HCT116 (cell line): ENCODE results near the gene CYP2A6. TPM values are rescaled to one million over a fixed set of nuclear protein-coding genes. Genes with fewer than 3 reads are reported as not detected.

Experiments
- ATAC-seq: fragments of 200-7000 bp; cut with Tn5 transposase; 2 replicates; pipeline ENCODE4 v1.9.1; 2020; ENCODE audit warnings: mild to moderate bottlenecking, moderate library complexity
- BruUV-seq: library from RNA; stranded (reverse); fragments of 400-500 nt; replicated peaks from 2 replicates; lab custom pipeline; 2021; lab: Mats Ljungman, UMichigan
- CTCF ChIA-PET: fragments of 300-600 bp; sonication (Branson Sonifier 250); formaldehyde crosslinking; loops from one replicate; lab custom pipeline; 2021; ENCODE audit warnings: antibody characterized with exemption; lab: Charles Lee
- POLR2A ChIA-PET: fragments of 300-600, 350-600 bp; sonication (Branson Sonifier 250); formaldehyde crosslinking; loops from one replicate; lab custom pipeline; 2021; ENCODE audit warnings: antibody characterized with exemption; lab: Charles Lee
- RAD21 ChIA-PET, 2 experiments: fragments of 300-600 bp; sonication (Branson Sonifier 250); formaldehyde crosslinking; loops; one replicate each; lab custom pipeline; 2023; ENCODE audit warnings: low total read pairs in 2 of 2; ENCODE audit not compliant: uncharacterized antibody in 2 of 2, unreplicated experiment in 2 of 2, low non-redundant PET in 1 of 2; lab: Charles Lee
- DNase-seq: peaks from one replicate; pipeline ENCODE4 v3.0.0-alpha.2; 2010; ENCODE audit warnings: low read depth, low spot score
- H2AFZ ChIP-seq: fragments of 200-600 bp; shearing (Covaris generic), sonication (generic); 2 replicates; pipeline ENCODE4 v1.6.1; 2017; ENCODE audit warnings: low read depth, mixed run types, mixed read lengths, antibody characterized with exemption, low read length; ENCODE audit not compliant: poor library complexity, severe bottlenecking
- H3K27ac ChIP-seq: 2 replicates; pipeline ENCODE4 v1.5.1; 2012; ENCODE audit warnings: low read depth, low read length
- H3K27me3 ChIP-seq: fragments of 200-600 bp; sonication (generic); 2 replicates; pipeline ENCODE4 v1.6.1; 2016; ENCODE audit warnings: mixed run types, low read length, mixed read lengths; ENCODE audit not compliant: insufficient read depth
- H3K36me3 ChIP-seq, 2 experiments: fragments of 200-500 bp in 1 of 2; fragments of 200-600 bp in 1 of 2; sonication (Bioruptor generic) in 1 of 2; sonication (generic) in 1 of 2; 2 replicates each; pipeline versions ENCODE4 v1.5.1 to v1.6.1; 2014 to 2016; ENCODE audit warnings: low read length in 2 of 2, inconsistent platforms in 1 of 2, mixed read lengths in 1 of 2, mixed run types in 1 of 2; ENCODE audit not compliant: insufficient read depth in 2 of 2, control insufficient read depth in 1 of 2
- H3K4me1 ChIP-seq, 2 experiments: fragments of 200-600 bp in 1 of 2; sonication (generic) in 1 of 2; 2 replicates each; pipeline versions ENCODE4 v1.5.1 to v1.6.1; 2012 to 2017; ENCODE audit warnings: low read length in 2 of 2, inconsistent platforms in 1 of 2, mild to moderate bottlenecking in 1 of 2, mixed read lengths in 1 of 2, mixed run types in 1 of 2, moderate library complexity in 1 of 2; ENCODE audit not compliant: insufficient read depth in 2 of 2, control insufficient read depth in 1 of 2
- H3K4me2 ChIP-seq: fragments of 200-600 bp; sonication (generic); 2 replicates; pipeline ENCODE4 v1.6.1; 2017; ENCODE audit warnings: mixed run types, low read length, mixed read lengths
- H3K4me3 ChIP-seq, 2 experiments: fragments of 200-600 bp in 1 of 2; sonication (generic) in 1 of 2; replicated peaks in 1 of 2; 2 replicates each; pipeline ENCODE4 v1.5.1; 2011 to 2016; ENCODE audit warnings: low read length in 2 of 2, control low read depth in 1 of 2, low read depth in 1 of 2, mild to moderate bottlenecking in 1 of 2, mixed read lengths in 1 of 2, mixed run types in 1 of 2
- H3K79me2 ChIP-seq: fragments of 200-600 bp; sonication (generic); 2 replicates; pipeline ENCODE4 v1.6.1; 2017; ENCODE audit warnings: mild to moderate bottlenecking, mixed run types, low read length, moderate library complexity, mixed read lengths; ENCODE audit not compliant: insufficient read depth
- H3K9ac ChIP-seq: fragments of 200-600 bp; sonication (generic); 2 replicates; pipeline ENCODE4 v1.6.1; 2016; ENCODE audit warnings: low read length, mixed read lengths
- H3K9me2 ChIP-seq: fragments of 200-600 bp; sonication (generic), shearing (Covaris generic); 2 replicates; pipeline ENCODE4 v1.6.1; 2017; ENCODE audit warnings: mixed run types, mild to moderate bottlenecking, moderate library complexity; ENCODE audit not compliant: insufficient read depth
- H3K9me3 ChIP-seq, 2 experiments: fragments of 200-500 bp in 1 of 2; fragments of 200-600 bp in 1 of 2; sonication (Bioruptor generic) in 1 of 2; sonication (generic) in 1 of 2; 2 replicates each; pipeline ENCODE4 v1.6.1; 2014 to 2017; ENCODE audit warnings: low read length in 2 of 2, mixed read lengths in 2 of 2, inconsistent platforms in 1 of 2, low read depth in 1 of 2, mild to moderate bottlenecking in 1 of 2, mixed run types in 1 of 2, moderate library complexity in 1 of 2; ENCODE audit not compliant: control insufficient read depth in 1 of 2, insufficient read depth in 1 of 2
- H4K20me1 ChIP-seq: fragments of 200-600 bp; sonication (generic), shearing (Covaris generic); 2 replicates; pipeline ENCODE4 v1.6.1; 2017; ENCODE audit warnings: mixed run types, mild to moderate bottlenecking, moderate library complexity; ENCODE audit not compliant: insufficient read depth
- ATF3 ChIP-seq: IDR thresholded peaks from 2 replicates; pipeline ENCODE4 v1.6.1; 2012
- CBX3 ChIP-seq: IDR thresholded peaks from 2 replicates; pipeline ENCODE4 v1.6.1; 2012; ENCODE audit warnings: low read depth
- CEBPB ChIP-seq: IDR thresholded peaks from 2 replicates; pipeline ENCODE4 v1.6.1; 2012; ENCODE audit warnings: low read depth
- CTCF ChIP-seq, 3 experiments: fragments of 200-600 bp in 1 of 3; sonication (generic) in 1 of 3; IDR thresholded peaks in 2 of 3; conservative IDR thresholded peaks in 1 of 3; 2 replicates each; pipeline ENCODE4 v1.5.1; 2012 to 2017; ENCODE audit warnings: low read depth in 2 of 3, low read length in 2 of 3, antibody characterized with exemption in 1 of 3, borderline replicate concordance in 1 of 3, control low read depth in 1 of 3, mild to moderate bottlenecking in 1 of 3, mixed read lengths in 1 of 3, mixed run types in 1 of 3, moderate library complexity in 1 of 3; ENCODE audit not compliant: insufficient read depth in 1 of 3
- EGR1 ChIP-seq: IDR thresholded peaks from 2 replicates; pipeline ENCODE4 v1.6.1; 2012; ENCODE audit warnings: low read depth
- ELF1 ChIP-seq: IDR thresholded peaks from 2 replicates; pipeline ENCODE4 v1.6.1; 2012; ENCODE audit warnings: low read depth, borderline replicate concordance
- EZH2 ChIP-seq: fragments of 200-600 bp; sonication (generic); IDR thresholded peaks from 2 replicates; pipeline ENCODE4 v1.6.1; 2017; ENCODE audit warnings: antibody characterized with exemption, mixed run types
- EZH2phosphoT487 ChIP-seq: fragments of 200-600 bp; IDR thresholded peaks from 2 replicates; pipeline ENCODE4 v1.6.1; 2018; ENCODE audit warnings: antibody characterized with exemption, borderline replicate concordance
- FOSL1 ChIP-seq: IDR thresholded peaks from 2 replicates; pipeline ENCODE4 v1.6.1; 2012; ENCODE audit warnings: low read depth
- JUND ChIP-seq: IDR thresholded peaks from 2 replicates; pipeline ENCODE4 v1.6.1; 2012
- MAX ChIP-seq: IDR thresholded peaks from 2 replicates; pipeline ENCODE4 v1.6.1; 2012
- POLR2A ChIP-seq: IDR thresholded peaks from 2 replicates; pipeline ENCODE4 v1.7.0; 2011; ENCODE audit warnings: borderline replicate concordance; ENCODE audit not compliant: insufficient read depth, insufficient read length; ENCODE audit errors: extremely low read depth
- POLR2AphosphoS5 ChIP-seq: IDR thresholded peaks from 2 replicates; pipeline ENCODE4 v1.6.1; 2011; ENCODE audit warnings: mild to moderate bottlenecking, low read depth, low read length, moderate library complexity
- RAD21 ChIP-seq: IDR thresholded peaks from 2 replicates; pipeline ENCODE4 v1.6.1; 2012; ENCODE audit warnings: low read depth, mild to moderate bottlenecking
- REST ChIP-seq: IDR thresholded peaks from 2 replicates; pipeline ENCODE4 v1.6.1; 2012; ENCODE audit warnings: low read depth
- SIN3A ChIP-seq: IDR thresholded peaks from 2 replicates; pipeline ENCODE4 v1.6.1; 2012; ENCODE audit warnings: low read depth
- SP1 ChIP-seq: IDR thresholded peaks from 2 replicates; pipeline ENCODE4 v1.6.1; 2012; ENCODE audit warnings: low read depth
- SRF ChIP-seq: IDR thresholded peaks from 2 replicates; pipeline ENCODE4 v1.6.1; 2012; ENCODE audit warnings: low read depth
- TCF7L2 ChIP-seq: IDR thresholded peaks from 2 replicates; pipeline ENCODE4 v1.7.0; 2011; ENCODE audit warnings: borderline replicate concordance, inconsistent platforms; ENCODE audit not compliant: insufficient read depth, insufficient read length; ENCODE audit errors: extremely low read depth
- ZNF274 ChIP-seq: fragments of 200-500 bp; sonication (Bioruptor generic); IDR thresholded peaks from 2 replicates; pipeline ENCODE4 v1.6.1; 2014; ENCODE audit warnings: mild to moderate bottlenecking, low read depth, low read length, inconsistent platforms
- intact Hi-C: fragments of 100-400 bp; cut with micrococcal nuclease; formaldehyde crosslinking; loops from 2 replicates; pipeline ENCODE4 v1.10.0; 2022
- total RNA-seq: library from RNA; stranded (reverse); gene quantifications from one replicate; pipeline ENCODE4 v1.2.1, GENCODE V29; 2021; ENCODE audit not compliant: unreplicated experiment

The CYP2A6 gene
- total RNA-seq, 1 experiment from 2014 or later: 0.57 TPM

GRCh38 chr19:40808021-40808325 lies 42.3 kb downstream of the CYP2A6 start:
- peaks cover 50% of the 10 kb centered on the region for H3K79me2 ChIP-seq
- POLR2A ChIA-PET: no interaction called here
- no peak overlapping the region for H3K9ac ChIP-seq

More at GRCh38 chr19:40808021-40808325, 42.3 kb downstream of the CYP2A6 start:
- no peak for TF ChIP-seq ATF3
- TF ChIP-seq TCF7L2: no peak
- no peak for TF ChIP-seq POLR2AphosphoS5
- TF ChIP-seq CTCF (IDR thresholded peaks at IDR 0.05 in 2 of 3, conservative IDR thresholded peaks at IDR 0.05 in 1 of 3; ENCODE audit: borderline replicate concordance in 1 of 3, insufficient read depth in 1 of 3, low read depth in 2 of 3, low read length in 2 of 3): no peak
- no peak for TF ChIP-seq RAD21
- no peak for TF ChIP-seq POLR2A
- no peak for TF ChIP-seq JUND
- TF ChIP-seq MAX: no peak
- no peak for TF ChIP-seq SIN3A
- no peak for TF ChIP-seq SRF
- no peak for TF ChIP-seq SP1
- no peak for TF ChIP-seq EZH2
- no peak for TF ChIP-seq EZH2phosphoT487
- no peak for TF ChIP-seq EGR1
- TF ChIP-seq CEBPB: no peak
- no peak for TF ChIP-seq ZNF274
- TF ChIP-seq REST: no peak
- no peak for TF ChIP-seq FOSL1
- TF ChIP-seq CBX3: no peak
- TF ChIP-seq ELF1: no peak
- TF ChIP-seq, all 23 proteins: peak for 0
- no peaks in the 10 kb centered on the region for H3K9me3 ChIP-seq
- peaks cover 4% of the 10 kb centered on the region; the same call in 1 of the 2 replicates for H4K20me1 ChIP-seq
- BruUV-seq: no TSS peak
- RAD21 ChIA-PET: interaction anchor here in 1 of 2 experiments (1.2 kb wide), 1 partner anchor 145 kb away, joined by 3 read pairs; no protein-coding TSS in a partner anchor
- CTCF ChIA-PET: interaction anchor here (1.4 to 2.1 kb wide), 2 partner anchors 38 to 145 kb away, joined by 3 to 23 read pairs; no protein-coding TSS in a partner anchor
- intact Hi-C loops: no loop called here
- peaks cover 10% of the 10 kb centered on the region in 2 experiments; a peak in 2 of 4 replicates for H3K36me3 ChIP-seq
- no peak for DNase-seq
- ATAC-seq: no peak
- H2AFZ ChIP-seq: no peak overlapping the region
- H3K4me2 ChIP-seq: no peak overlapping the region
- no peak overlapping the region for H3K27ac ChIP-seq
- no peak overlapping the region for H3K4me3 ChIP-seq
- H3K4me1 ChIP-seq: peaks cover 26 to 65% of the 10 kb centered on the region in 2 experiments
- no peaks in the 10 kb centered on the region for H3K9me2 ChIP-seq
- no peaks in the 10 kb centered on the region for H3K27me3 ChIP-seq
